K562 (cell line): ENCODE measurements around the gene SGTB. TPM values are rescaled to one million over a fixed set of nuclear protein-coding genes. Genes with fewer than 3 reads are reported as not detected.

Experiments
- ATAC-seq: fragments of 200-7000 bp; cut with Tn5 transposase; 3 replicates; pipeline ENCODE4 v1.9.1; 2020; ENCODE audit warnings: moderate library complexity
- BruUV-seq: library from RNA; stranded (reverse); fragments of 400-500 nt; replicated peaks from 2 replicates; lab custom pipeline; 2021; lab: Mats Ljungman, UMichigan
- CTCF ChIA-PET: fragments of 300-600 bp; formaldehyde crosslinking; extraction: SDS; loops from one replicate; lab custom pipeline; 2021; ENCODE audit warnings: low intra/inter-chr PET ratio; lab: Yijun Ruan, JAX
- POLR2A ChIA-PET: fragments of 300-600, 350-650 bp; sonication (Branson Sonifier 250); formaldehyde crosslinking; extraction: SDS; loops from one replicate; lab custom pipeline; 2021; ENCODE audit warnings: antibody characterized with exemption, inconsistent platforms; lab: Yijun Ruan, JAX
- DNase-seq, 4 experiments: peaks; one replicate each; pipeline versions ENCODE4 v3.0.0 to v3.0.0-alpha.2; 2011 to 2018; ENCODE audit warnings: low spot score in 3 of 4, mixed read lengths in 3 of 4; ENCODE audit errors: extremely low read depth in 1 of 4
- FAIRE-seq: peaks from 2 replicates; lab custom pipeline; 2011; peaks lifted over from hg19 to GRCh38; lab: Jason Lieb, UNC
- H2AFZ ChIP-seq: 2 replicates; pipeline ENCODE4 v1.6.0; 2011; ENCODE audit warnings: low read depth, low read length, control low read depth, inconsistent platforms
- H3K27ac ChIP-seq: fragments of 200-600 bp; 3 replicates; pipeline ENCODE4 v1.8.0; 2011; ENCODE audit warnings: low read depth, mild to moderate bottlenecking, control low read depth, inconsistent platforms, low read length, moderate library complexity, mixed read lengths; ENCODE audit errors: extremely low read depth
- H3K27me3 ChIP-seq, 2 experiments: fragments of 300-600 bp in 1 of 2; 2 replicates in 1 of 2; 3 replicates in 1 of 2; pipeline versions ENCODE4 v1.6.0 to v1.8.0; 2011; ENCODE audit warnings: inconsistent platforms in 2 of 2, low read length in 2 of 2, mild to moderate bottlenecking in 1 of 2, mixed read lengths in 1 of 2, moderate library complexity in 1 of 2; ENCODE audit not compliant: control insufficient read depth in 2 of 2, insufficient read depth in 2 of 2
- H3K36me3 ChIP-seq: fragments of 300-600 bp; 3 replicates; pipeline ENCODE4 v1.8.0; 2011; ENCODE audit warnings: mild to moderate bottlenecking, low read length, inconsistent platforms; ENCODE audit not compliant: control insufficient read depth, insufficient read depth
- H3K4me1 ChIP-seq, 2 experiments: fragments of 200-600 bp in 1 of 2; replicated peaks in 1 of 2; 2 replicates in 1 of 2; 3 replicates in 1 of 2; pipeline versions ENCODE4 v1.5.1 to v1.8.0; 2011; ENCODE audit warnings: inconsistent platforms in 2 of 2, low read length in 2 of 2, mild to moderate bottlenecking in 1 of 2, mixed read lengths in 1 of 2, moderate library complexity in 1 of 2; ENCODE audit not compliant: control insufficient read depth in 2 of 2, insufficient read depth in 2 of 2
- H3K4me2 ChIP-seq: 2 replicates; pipeline ENCODE4 v1.6.1; 2011; ENCODE audit warnings: low read length, control low read depth, inconsistent platforms, mixed read lengths; ENCODE audit not compliant: insufficient read depth
- H3K4me3 ChIP-seq: fragments of 200-600 bp; sonication (generic), shearing (Covaris generic); 2 replicates; pipeline ENCODE4 v1.5.1; 2016; ENCODE audit warnings: control low read depth, inconsistent platforms
- H3K79me2 ChIP-seq: fragments of 200-600 bp; 3 replicates; pipeline ENCODE4 v1.8.0; 2011; ENCODE audit warnings: low read length, inconsistent platforms; ENCODE audit not compliant: control insufficient read depth, insufficient read depth
- H3K9ac ChIP-seq, 2 experiments: 2 replicates each; pipeline versions ENCODE4 v1.6.0 to v1.6.1; 2011; ENCODE audit warnings: low read depth in 2 of 2, low read length in 2 of 2, control low read depth in 1 of 2, inconsistent platforms in 1 of 2, mild to moderate bottlenecking in 1 of 2, mixed read lengths in 1 of 2; ENCODE audit not compliant: insufficient read depth in 1 of 2
- H3K9me1 ChIP-seq: one replicate; pipeline ENCODE4 v1.6.0; 2011; ENCODE audit warnings: inconsistent platforms, mild to moderate bottlenecking, low read length, moderate library complexity; ENCODE audit not compliant: control insufficient read depth, insufficient read depth
- H3K9me3 ChIP-seq: replicated peaks from 2 replicates; pipeline ENCODE4 v1.5.1; 2011; ENCODE audit warnings: low read depth, low read length, inconsistent platforms; ENCODE audit not compliant: control insufficient read depth, insufficient read depth
- H4K20me1 ChIP-seq: replicated peaks from 2 replicates; pipeline ENCODE4 v1.6.1; 2011; ENCODE audit warnings: low read length, inconsistent platforms, mixed read lengths; ENCODE audit not compliant: control insufficient read depth, insufficient read depth
- ARID2 ChIP-seq: fragments of 450-650 bp; IDR thresholded peaks from 2 replicates; pipeline ENCODE4 v1.6.1; 2017; ENCODE audit warnings: antibody characterized with exemption, mild to moderate bottlenecking
- HDAC3 ChIP-seq: fragments of 450-650 bp; IDR thresholded peaks from 2 replicates; pipeline ENCODE4 v1.6.1; 2018; ENCODE audit warnings: borderline replicate concordance, mild to moderate bottlenecking, moderate library complexity; ENCODE audit not compliant: partially characterized antibody
- ZNF121 ChIP-seq: sonication (generic); formaldehyde crosslinking; conservative IDR thresholded peaks from 2 replicates; pipeline ENCODE4 v1.8.0; 2022; ENCODE audit warnings: missing genetic modification reagents
- ZNF165 ChIP-seq: fragments of 250-450 bp; sonication (Bioruptor Pico); IDR thresholded peaks from 2 replicates; pipeline ENCODE4 v1.4.0; 2020; ENCODE audit warnings: borderline replicate concordance
- ZNF274 ChIP-seq: IDR thresholded peaks from 2 replicates; pipeline ENCODE4 v1.6.1; 2011; ENCODE audit warnings: low read depth, mild to moderate bottlenecking, low read length, moderate library complexity, borderline replicate concordance
- WGBS: fragments of 100-300 bp; shearing (Covaris generic); methylation state at CpG from one replicate; pipeline ENCODE4 v1.1.6; 2016; ENCODE audit warnings: low coverage, mixed read lengths; ENCODE audit not compliant: insufficient coverage; ENCODE audit errors: missing lambda C conversion rate; 5-methylcytosine and 5-hydroxymethylcytosine counted together
- in situ Hi-C: fragments of 300-500 bp; cut with MboI; formaldehyde crosslinking; loops from 4 replicates; pipeline ENCODE4 v1.15.0; 2018; ENCODE audit warnings: inconsistent platforms, mixed read lengths
- intact Hi-C: fragments of 100-400 bp; cut with micrococcal nuclease; formaldehyde crosslinking; loops from 2 replicates; pipeline ENCODE4 v1.14.2; 2022
- polyA plus RNA-seq, 8 experiments: library from polyadenylated mRNA; depleted of rRNA in 4 of 8; stranded (reverse) in 5 of 8; unstranded in 3 of 8; fragments of >200 nt; fragmentation: Nextera tagmentation in 2 of 8; fragmentation: Illumina TruSeq in 1 of 8; extraction: Ambion mirVana in 2 of 8; extraction: Trizol in 1 of 8; gene quantifications; 2 replicates each; pipeline versions ENCODE4 v1.2.1 to v1.2.3, GENCODE V29; 2011 to 2014; ENCODE audit warnings: inconsistent platforms in 1 of 8, missing spikeins in 1 of 8
- total RNA-seq, 7 experiments: library from RNA; depleted of rRNA in 6 of 7; stranded (reverse); fragments of >200 nt in 6 of 7; fragmentation: Illumina TruSeq in 2 of 7; extraction: Trizol in 2 of 7; gene quantifications; 2 replicates each; pipeline versions ENCODE4 v1.2.1 to v1.2.3, GENCODE V29; 2011 to 2021; ENCODE audit warnings: low replicate concordance in 1 of 7

SGTB gene
- total and polyA plus RNA-seq, 9 of the 15 experiments (the other 6 are each of a cell fraction or from before 2014, with no cell fraction given) = 1.3 to 8.4 (median 4.8) TPM

- no peak for DNase-seq
- no peak for ATAC-seq
- peaks cover 68% of the 10 kb centered on the region for H3K79me2 ChIP-seq
- H3K9me3 ChIP-seq = no peaks in the 10 kb centered on the region
- no TSS peak for BruUV-seq
- no peak overlapping the region for H3K4me3 ChIP-seq
- H3K27me3 ChIP-seq = no peaks in the 10 kb centered on the region
- peaks cover 8% of the 10 kb centered on the region; the same call in 1 of the 3 replicates for H3K36me3 ChIP-seq
- no peak overlapping the region for H3K9ac ChIP-seq
- TF ChIP-seq HDAC3 (no peak), ZNF121 (CRISPR knock-in tag) (peak; percentile 23; the same call in 1 of the 2 replicates)
- CTCF ChIA-PET = no interaction called here
- no peak overlapping the region for H2AFZ ChIP-seq
- FAIRE-seq = no peak
- no peak overlapping the region for H3K27ac ChIP-seq
- POLR2A ChIA-PET = no interaction called here
- in situ Hi-C loops (no loop called here), intact Hi-C loops (no loop called here)
- no peaks in the 10 kb centered on the region for H3K9me1 ChIP-seq
- no peak overlapping the region for H3K4me2 ChIP-seq
- H4K20me1 ChIP-seq = no peaks in the 10 kb centered on the region
- 67% methylated on average over 4 of the region's 4 CpGs for WGBS
- H3K4me1 ChIP-seq = peaks cover 0 to 3% of the 10 kb centered on the region in 2 experiments; a peak in 2 of 5 replicates
These were observed 16.4 kb upstream of the SGTB start for GRCh38 chr5:65738305-65738704.

- no peak overlapping the region for H2AFZ ChIP-seq
- peaks cover 6% of the 10 kb centered on the region; the same call in 1 of the 3 replicates for H3K36me3 ChIP-seq
- 80% methylated on average over 7 of the region's 7 CpGs for WGBS
- no peak overlapping the region for H3K4me3 ChIP-seq
- in situ Hi-C loops = no loop called here
- intact Hi-C loops = no loop called here
- H3K79me2 ChIP-seq = peaks cover 64% of the 10 kb centered on the region
- H3K9ac ChIP-seq = no peak overlapping the region
- FAIRE-seq = no peak
- H3K27me3 ChIP-seq = no peaks in the 10 kb centered on the region
- no peak for DNase-seq
- BruUV-seq = no TSS peak
- ChIA-PET POLR2A (interaction anchor here (0.5 kb wide), 1 partner anchor 192 kb away, joined by 3 read pairs; no protein-coding TSS in a partner anchor), CTCF (no interaction called here)
- H3K9me3 ChIP-seq = no peaks in the 10 kb centered on the region
- TF ChIP-seq ZNF165 (no peak), ZNF274 (no peak), ARID2 (no peak)
- H3K4me1 ChIP-seq = peaks cover 0 to 3% of the 10 kb centered on the region in 2 experiments; a peak in 2 of 5 replicates
- H3K9me1 ChIP-seq = no peaks in the 10 kb centered on the region
- H3K27ac ChIP-seq = no peak overlapping the region
- ATAC-seq = no peak
- no peak overlapping the region for H3K4me2 ChIP-seq
- no peaks in the 10 kb centered on the region for H4K20me1 ChIP-seq
These were observed 15.9 kb upstream of the SGTB start for GRCh38 chr5:65737842-65738241.
